Ectodermal cell (in vitro differentiated cells): Measurements from ENCODE around the gene ZNF326.
"Not testable (repeated sequence)": the region's sequence is repeated elsewhere in the genome, so short reads cannot be mapped to it uniquely, and the experiment has no call there.

Source experiments
- H3K27ac ChIP-seq: 2 replicates; pipeline ENCODE4 v1.7.0; 2013; ENCODE audit warnings: mild to moderate bottlenecking, low read depth, low read length; ENCODE audit not compliant: insufficient read depth, poor library complexity, severe bottlenecking
- H3K27me3 ChIP-seq: 2 replicates; pipeline ENCODE4 v1.7.0; 2013; ENCODE audit warnings: mild to moderate bottlenecking, low read length; ENCODE audit not compliant: insufficient read depth, control insufficient read depth, poor library complexity, severe bottlenecking
- H3K36me3 ChIP-seq: one replicate; pipeline ENCODE4 v1.7.0; 2013; ENCODE audit warnings: low read length; ENCODE audit not compliant: control insufficient read depth, insufficient read depth
- H3K4me1 ChIP-seq: one replicate; pipeline ENCODE4 v1.7.0; 2013; ENCODE audit warnings: low read length; ENCODE audit not compliant: control insufficient read depth, insufficient read depth
- H3K4me3 ChIP-seq: 2 replicates; pipeline ENCODE4 v1.7.0; 2013; ENCODE audit warnings: low read depth, low read length, control low read depth; ENCODE audit not compliant: insufficient read depth
- H3K9me3 ChIP-seq: 2 replicates; pipeline ENCODE4 v1.7.0; 2013; ENCODE audit warnings: mild to moderate bottlenecking, low read length, moderate library complexity; ENCODE audit not compliant: control insufficient read depth
- WGBS, 2 experiments: methylation state at CpG; one replicate each; pipeline ENCODE4 v1.1.7; 2013; ENCODE audit warnings: missing lambda C conversion rate in 2 of 2; 5-methylcytosine and 5-hydroxymethylcytosine counted together

ZNF326 gene

GRCh38 chr1:90027281-90027680 is 32.4 kb downstream of the ZNF326 start:
- WGBS, 2 experiments = 97 to 98% methylated on average over 1 of the region's 1 CpG
- Histone ChIP-seq H3K27ac (no peak overlapping the region), H3K27me3 (no peaks in the 10 kb centered on the region), H3K4me1 (no peaks in the 10 kb centered on the region), H3K4me3 (no peak overlapping the region), H3K36me3 (peaks cover 43% of the 10 kb centered on the region), H3K9me3 (no peaks in the 10 kb centered on the region)

GRCh38 chr1:90039652-90040051 is 44.7 kb downstream of the ZNF326 start:
- no peak overlapping the region for H3K27ac ChIP-seq
- no peaks in the 10 kb centered on the region for H3K9me3 ChIP-seq
- no peaks in the 10 kb centered on the region for H3K36me3 ChIP-seq
- 90 to 91% methylated on average over 2 to 3 of the region's 3 CpGs for WGBS, 2 experiments
- H3K4me1 ChIP-seq = no peaks in the 10 kb centered on the region
- H3K27me3 ChIP-seq = no peaks in the 10 kb centered on the region
- H3K4me3 ChIP-seq = no peak overlapping the region

- Histone ChIP-seq H3K27ac (no peak overlapping the region), H3K36me3 (no peaks in the 10 kb centered on the region), H3K27me3 (no peaks in the 10 kb centered on the region), H3K4me1 (no peaks in the 10 kb centered on the region), H3K9me3 (no peaks in the 10 kb centered on the region), H3K4me3 (no peak overlapping the region)
- 88 to 89% methylated on average over 4 of the region's 4 CpGs for WGBS, 2 experiments
Observed at GRCh38 chr1:90043586-90043985, 48.7 kb downstream of the ZNF326 start.

- 85 to 94% methylated on average over 5 of the region's 5 CpGs for WGBS, 2 experiments
- Histone ChIP-seq H3K4me1 (no peaks in the 10 kb centered on the region), H3K36me3 (no peaks in the 10 kb centered on the region), H3K4me3 (no peak overlapping the region), H3K27me3 (no peaks in the 10 kb centered on the region), H3K9me3 (no peaks in the 10 kb centered on the region), H3K27ac (no peak overlapping the region)
Observed at GRCh38 chr1:90044346-90044745, 49.4 kb downstream of the ZNF326 start.

GRCh38 chr1:90045853-90046563 is 51.1 kb downstream of the ZNF326 start:
- no peaks in the 10 kb centered on the region for H3K27me3 ChIP-seq
- H3K27ac ChIP-seq = no peak overlapping the region
- 25 to 29% methylated on average over 2 of the region's 2 CpGs for WGBS, 2 experiments
- H3K9me3 ChIP-seq = no peaks in the 10 kb centered on the region
- no peaks in the 10 kb centered on the region for H3K36me3 ChIP-seq
- H3K4me1 ChIP-seq = no peaks in the 10 kb centered on the region
- H3K4me3 ChIP-seq = no peak overlapping the region

GRCh38 chr1:90046635-90047034 is 51.7 kb downstream of the ZNF326 start:
- Histone ChIP-seq H3K27ac (no peak overlapping the region), H3K27me3 (no peaks in the 10 kb centered on the region), H3K4me3 (no peak overlapping the region), H3K4me1 (no peaks in the 10 kb centered on the region), H3K36me3 (no peaks in the 10 kb centered on the region), H3K9me3 (no peaks in the 10 kb centered on the region)
- WGBS, 2 experiments = 80 to 82% methylated on average over 2 to 3 of the region's 3 CpGs

- no peaks in the 10 kb centered on the region for H3K4me1 ChIP-seq
- no peak overlapping the region for H3K4me3 ChIP-seq
- H3K27me3 ChIP-seq = no peaks in the 10 kb centered on the region
- WGBS, 2 experiments = 78 to 85% methylated on average over 3 to 4 of the region's 5 CpGs
- no peak overlapping the region for H3K27ac ChIP-seq
- no peaks in the 10 kb centered on the region for H3K9me3 ChIP-seq
- H3K36me3 ChIP-seq = no peaks in the 10 kb centered on the region
Observed at GRCh38 chr1:90048043-90048442, 53.1 kb downstream of the ZNF326 start.

GRCh38 chr1:90062700-90063643 is 68.1 kb downstream of the ZNF326 start:
- H3K27ac ChIP-seq, H3K4me1 ChIP-seq, H3K36me3 ChIP-seq, H3K9me3 ChIP-seq, H3K27me3 ChIP-seq, H3K4me3 ChIP-seq: not testable (repeated sequence)
- WGBS, 2 experiments = 82 to 84% methylated on average over 28 to 29 of the region's 31 CpGs

GRCh38 chr1:90064109-90064508 is 69.2 kb downstream of the ZNF326 start:
- not testable (repeated sequence) for H3K4me3 ChIP-seq, H3K4me1 ChIP-seq, H3K27me3 ChIP-seq, H3K9me3 ChIP-seq, H3K27ac ChIP-seq, H3K36me3 ChIP-seq
- WGBS, 2 experiments = 98 to 99% methylated on average over 5 to 6 of the region's 6 CpGs

GRCh38 chr1:90067194-90067931 is 72.5 kb downstream of the ZNF326 start:
- WGBS, 2 experiments = 90% methylated on average over 3 of the region's 3 CpGs
- no peak overlapping the region for H3K4me3 ChIP-seq
- no peak overlapping the region for H3K27ac ChIP-seq
- H3K27me3 ChIP-seq = no peaks in the 10 kb centered on the region
- no peaks in the 10 kb centered on the region for H3K4me1 ChIP-seq
- H3K36me3 ChIP-seq = no peaks in the 10 kb centered on the region
- H3K9me3 ChIP-seq = no peaks in the 10 kb centered on the region
